NCI-H1105 (cell line): ENCODE results near the gene NUP62CL.
A peak's percentile ranks its signal among the peaks of the same experiment; 100 is the strongest.
"Not testable (repeated sequence)": the region's sequence is repeated elsewhere in the genome, so short reads cannot be mapped to it uniquely, and the experiment has no call there.

Source experiments
- DNase-seq: peaks from one replicate; lab custom pipeline; 2025; lab: John Stamatoyannopoulos, UW

Gene NUP62CL, protein sequence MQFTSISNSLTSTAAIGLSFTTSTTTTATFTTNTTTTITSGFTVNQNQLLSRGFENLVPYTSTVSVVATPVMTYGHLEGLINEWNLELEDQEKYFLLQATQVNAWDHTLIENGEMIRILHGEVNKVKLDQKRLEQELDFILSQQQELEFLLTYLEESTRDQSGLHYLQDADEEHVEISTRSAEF

DNA sequence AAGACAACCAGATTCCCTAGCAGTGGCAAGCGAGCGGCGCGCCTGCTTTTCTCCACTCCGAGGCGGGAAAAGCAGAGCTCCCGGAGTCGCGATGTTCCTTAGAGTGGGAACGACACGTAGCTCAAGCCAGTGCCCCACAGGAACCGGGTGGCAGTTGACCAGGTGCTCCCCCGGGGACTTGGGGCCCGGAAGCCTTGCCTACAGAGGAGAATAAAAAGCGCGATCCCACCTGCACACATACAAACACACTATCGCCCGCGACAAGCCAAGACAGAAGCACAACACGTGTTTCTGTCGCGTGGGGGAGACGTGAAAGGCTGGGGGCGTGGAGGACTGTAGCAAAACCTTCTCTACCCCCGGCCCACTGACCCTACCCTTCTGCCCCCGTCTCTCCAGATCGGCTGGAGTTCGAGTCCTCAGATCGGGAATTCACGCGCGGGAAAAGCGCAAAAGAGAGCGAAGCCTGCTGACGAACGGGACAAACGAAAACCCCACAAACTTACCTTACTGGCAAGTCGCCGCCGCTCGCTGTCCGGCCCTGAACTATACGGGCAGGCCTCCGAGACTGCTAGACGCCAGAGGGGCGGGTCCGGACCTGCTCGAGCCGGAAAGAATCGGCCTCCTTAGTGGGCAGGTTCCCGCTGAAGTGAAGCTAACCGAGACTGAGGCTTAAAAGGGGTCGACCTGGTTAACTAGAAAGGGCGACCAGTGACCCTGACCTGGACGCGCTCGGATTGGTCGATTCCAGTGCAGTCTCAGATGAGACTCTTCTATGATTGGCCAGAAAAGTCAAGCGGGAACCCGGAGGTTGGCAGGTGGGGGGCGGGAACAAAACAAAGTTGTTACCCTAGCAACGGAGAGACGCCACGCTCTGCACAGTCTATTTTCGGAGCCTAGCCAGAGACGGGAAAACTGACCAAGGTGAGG is at the start of gene NUP62CL, which contains the start of gene DNAAF6:
Gene NUP62CL, minus strand, starts transcription at position 664 of the 927 bp plus-strand sequence. CDS start 31,287 bp downstream, outside the sequence.
Gene DNAAF6, plus strand, starts transcription at position 842 of the 927 bp plus-strand sequence. CDS start 6,265 bp downstream, outside the sequence.
- peak; percentile 46 for DNase-seq

DNA sequence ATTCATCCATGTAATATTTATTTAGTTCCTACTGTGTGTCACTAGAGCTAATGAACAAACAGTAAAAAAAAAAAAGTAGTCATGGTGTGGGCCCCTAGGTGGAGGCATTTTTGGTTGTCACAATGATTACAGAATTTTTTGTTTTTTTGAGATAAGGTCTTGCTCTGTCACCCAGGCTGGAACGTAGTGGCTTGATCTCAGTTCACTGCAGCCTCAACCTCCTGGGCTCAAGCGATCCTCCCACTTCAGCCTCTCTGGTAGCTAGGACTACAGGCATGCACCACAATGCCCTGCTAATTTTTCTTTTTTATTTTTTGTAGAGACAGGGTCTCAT is 22.2 kb upstream of the NUP62CL start:
- no peak for DNase-seq

DNA sequence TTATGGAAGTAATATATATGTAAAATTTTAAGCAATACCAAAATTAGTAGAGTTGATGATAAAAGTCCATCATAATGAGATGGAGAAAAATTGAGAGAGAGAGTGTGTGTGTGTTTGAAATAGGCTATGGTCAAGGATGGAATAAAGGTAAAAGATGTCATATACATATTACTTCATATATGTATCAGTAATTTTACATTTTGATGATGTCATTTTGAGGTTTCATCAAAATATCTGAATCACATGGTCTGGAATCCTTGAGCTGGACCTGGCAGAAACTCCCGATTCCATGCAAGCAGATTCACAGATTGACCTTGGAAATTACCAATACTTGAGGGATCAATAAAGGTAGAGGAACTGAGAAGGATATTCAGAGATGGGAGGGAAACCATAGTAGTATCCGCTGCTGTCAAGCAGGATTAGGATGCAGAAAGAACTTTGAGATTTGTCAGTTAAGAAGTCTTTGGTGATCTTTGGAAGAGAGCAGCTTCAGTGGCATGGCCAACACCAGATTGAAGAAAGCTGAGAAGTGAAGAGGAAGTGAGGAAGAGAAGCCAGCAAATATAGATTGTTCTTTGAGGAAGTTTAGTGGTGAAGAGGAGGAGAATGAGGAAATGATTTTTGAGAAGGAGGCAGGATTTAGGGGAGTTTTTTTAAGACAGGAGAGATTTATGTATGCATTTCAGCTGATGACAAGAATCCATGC is 21.7 kb upstream of the NUP62CL start:
- no peak for DNase-seq

DNA sequence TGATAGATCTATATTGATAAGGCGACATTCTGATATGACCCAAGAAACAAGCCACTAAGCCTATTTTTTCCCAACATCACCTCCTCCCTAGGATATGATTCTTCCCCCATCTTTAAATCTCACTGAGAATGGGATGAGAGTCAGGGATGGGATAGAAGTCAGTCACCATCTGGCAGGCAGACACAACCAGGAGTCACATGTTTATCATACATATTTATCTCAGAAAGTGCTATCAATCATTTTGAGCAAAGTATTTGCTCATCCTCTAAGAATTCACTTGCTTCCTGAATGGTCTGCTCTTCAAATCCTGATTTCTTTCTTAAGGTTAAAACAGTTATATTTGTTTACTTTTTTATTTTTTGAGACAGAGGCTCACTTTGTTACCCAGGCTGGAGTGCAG is 20.5 kb upstream of the NUP62CL start:
- no peak for DNase-seq

DNA sequence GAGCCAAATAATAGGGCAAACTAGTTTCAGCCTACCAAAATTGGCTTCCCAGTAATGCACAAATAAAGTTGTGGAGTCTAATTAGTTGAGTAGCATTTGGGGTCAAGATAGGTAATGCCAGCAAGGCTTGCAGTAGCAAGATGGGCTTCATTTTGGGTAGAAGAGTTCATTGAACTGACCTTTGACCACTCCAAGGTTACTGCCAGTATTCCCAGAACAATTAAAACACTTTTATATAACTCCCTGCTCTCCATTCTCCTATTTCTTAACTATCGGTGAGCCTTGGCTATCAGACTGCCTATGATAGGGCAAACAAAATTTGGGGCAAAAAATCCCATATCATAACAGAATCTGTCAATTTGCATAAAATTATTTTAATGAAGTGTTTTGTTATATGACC is 7.2 kb upstream of the NUP62CL start:
- DNase-seq, result no peak

DNA sequence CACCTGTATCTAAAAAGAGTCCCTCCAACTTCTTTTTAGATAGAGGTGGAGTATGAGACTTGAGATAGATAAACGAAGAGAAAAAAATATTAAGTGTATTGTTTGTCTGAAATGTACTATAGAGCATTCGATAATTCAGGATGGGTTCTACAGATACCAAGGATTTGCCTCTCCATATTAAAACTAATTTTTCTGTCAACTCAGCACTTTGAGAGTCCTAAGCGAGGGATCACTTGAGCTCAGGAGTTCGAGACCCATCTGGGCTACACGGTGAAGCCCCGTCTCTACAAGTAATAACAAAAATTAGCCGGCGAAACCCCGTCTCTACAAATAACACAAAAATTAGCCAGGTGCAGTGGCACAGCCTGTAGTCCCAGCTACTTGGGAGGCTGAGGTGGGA is 1.7 kb upstream of the NUP62CL start:
- DNase-seq, result no peak

DNA sequence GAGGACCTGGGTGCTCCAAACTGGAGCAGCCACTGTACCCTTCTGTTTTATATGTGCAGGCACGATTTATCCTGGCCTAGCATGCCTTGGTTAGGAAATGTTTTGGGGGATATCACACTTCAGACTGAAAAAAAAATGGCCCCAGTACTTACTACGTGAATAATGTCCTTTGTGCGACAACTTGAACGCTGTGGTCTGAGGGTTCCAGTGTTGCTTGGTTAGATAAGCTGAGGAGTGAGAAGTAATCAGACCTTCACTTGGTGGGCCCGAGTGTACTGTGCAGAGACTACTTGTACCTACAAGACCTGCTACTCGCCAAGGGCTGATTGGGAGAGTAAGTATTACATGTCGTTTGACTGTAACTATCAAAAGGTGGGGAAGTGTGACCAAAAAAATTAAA is 856 bp upstream of the NUP62CL start:
- DNase-seq, result no peak

DNA sequence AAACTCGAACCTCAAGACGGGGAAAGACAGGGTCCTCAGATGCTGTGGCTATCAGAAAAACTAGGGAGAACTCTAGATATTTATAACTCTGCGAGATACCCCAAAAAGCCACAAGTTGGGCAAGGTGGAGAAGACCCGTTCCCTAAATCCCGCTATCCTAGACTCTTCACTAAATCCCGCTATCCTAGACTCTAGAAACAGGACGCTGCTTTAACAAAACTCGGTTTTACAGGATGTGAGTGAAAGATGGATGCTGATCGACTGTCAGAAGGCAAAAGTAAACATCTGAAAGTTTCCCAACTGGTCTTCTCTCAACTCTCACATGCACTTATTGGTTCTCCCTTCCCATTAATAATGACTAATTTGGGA is 448 bp upstream of the NUP62CL start:
- DNase-seq, result no peak

DNA sequence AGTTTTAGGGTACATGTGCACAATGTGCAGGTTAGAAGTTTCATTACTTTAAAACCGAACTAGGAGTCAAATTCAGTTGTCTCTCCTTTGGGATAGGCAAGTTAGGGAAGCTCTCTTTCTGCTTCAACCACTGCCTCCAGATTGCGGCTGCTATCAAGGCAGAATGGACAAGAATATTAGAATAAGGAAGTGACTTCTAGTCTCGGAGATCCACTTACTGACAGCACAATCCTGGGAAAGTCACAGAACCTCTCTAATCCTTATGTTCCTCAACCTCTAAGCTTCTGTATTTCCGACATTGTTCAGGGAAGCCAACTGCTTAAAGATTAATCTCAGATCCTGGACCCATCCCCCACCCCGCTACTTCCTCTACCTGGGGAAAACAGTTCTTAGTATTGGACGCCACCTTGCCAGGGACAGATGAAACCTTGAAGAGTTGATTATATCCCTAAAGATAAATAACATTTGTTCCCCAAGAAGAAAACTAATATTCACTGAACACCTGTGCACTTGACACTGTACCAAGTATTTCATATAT is 2.1 kb downstream of the NUP62CL start:
- no peak for DNase-seq

DNA sequence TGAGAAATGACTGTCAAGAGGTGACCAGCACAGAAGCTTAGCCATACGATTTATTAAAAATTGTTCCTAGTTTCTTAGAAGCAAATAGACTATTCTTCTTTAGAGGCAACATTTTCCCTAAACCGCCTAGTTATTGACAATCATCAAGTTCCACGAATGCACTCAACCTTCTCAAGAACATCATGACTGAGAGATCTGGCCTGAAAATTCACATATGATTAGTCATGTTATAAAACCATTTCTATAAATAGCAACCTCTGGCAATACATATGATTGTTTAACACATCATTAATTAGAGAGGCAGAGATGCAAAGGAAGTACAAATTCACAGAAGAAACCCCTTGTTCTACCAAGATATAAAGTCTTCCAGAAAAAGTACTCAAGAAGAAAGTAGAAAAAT is 6.7 kb downstream of the NUP62CL start:
- no peak for DNase-seq

DNA sequence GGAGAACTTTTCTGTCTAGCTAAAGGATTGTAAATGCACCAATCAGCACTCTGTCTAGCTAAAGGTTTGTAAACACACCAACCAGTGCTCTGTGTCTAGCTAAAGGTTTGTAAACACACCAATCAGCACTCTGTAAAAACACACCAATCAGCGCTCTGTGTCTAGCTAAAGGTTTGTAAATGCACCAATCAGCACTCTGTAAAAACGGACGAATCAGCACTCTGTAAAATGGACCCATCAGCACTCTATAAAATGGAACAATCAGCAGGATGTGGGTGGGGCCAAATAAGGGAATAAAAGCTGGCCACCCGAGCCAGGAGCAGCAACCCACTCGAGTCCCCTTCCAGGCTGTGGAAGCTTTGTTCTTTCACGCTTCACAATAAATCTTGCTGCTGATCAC is 8.2 kb downstream of the NUP62CL start:
- not testable (repeated sequence) for DNase-seq

DNA sequence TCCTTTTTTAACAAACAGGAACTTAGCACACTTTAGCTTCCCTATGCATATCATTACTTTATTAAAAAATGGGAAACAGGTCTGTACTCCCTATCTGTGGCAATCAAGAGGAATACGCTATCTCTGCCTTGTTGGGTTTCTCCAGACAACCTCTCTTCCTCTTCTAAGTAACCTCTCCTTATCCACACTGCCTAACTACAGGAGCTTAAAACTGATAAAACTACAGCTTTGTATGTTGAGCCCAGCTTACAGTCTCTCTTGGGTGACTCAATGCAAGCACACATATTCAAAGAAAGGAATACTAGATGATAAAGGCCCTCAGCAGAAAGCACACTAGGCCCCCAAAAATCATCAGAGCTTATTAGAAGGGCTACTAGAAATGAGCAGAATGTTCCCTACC is 8.9 kb downstream of the NUP62CL start:
- DNase-seq, result no peak

DNA sequence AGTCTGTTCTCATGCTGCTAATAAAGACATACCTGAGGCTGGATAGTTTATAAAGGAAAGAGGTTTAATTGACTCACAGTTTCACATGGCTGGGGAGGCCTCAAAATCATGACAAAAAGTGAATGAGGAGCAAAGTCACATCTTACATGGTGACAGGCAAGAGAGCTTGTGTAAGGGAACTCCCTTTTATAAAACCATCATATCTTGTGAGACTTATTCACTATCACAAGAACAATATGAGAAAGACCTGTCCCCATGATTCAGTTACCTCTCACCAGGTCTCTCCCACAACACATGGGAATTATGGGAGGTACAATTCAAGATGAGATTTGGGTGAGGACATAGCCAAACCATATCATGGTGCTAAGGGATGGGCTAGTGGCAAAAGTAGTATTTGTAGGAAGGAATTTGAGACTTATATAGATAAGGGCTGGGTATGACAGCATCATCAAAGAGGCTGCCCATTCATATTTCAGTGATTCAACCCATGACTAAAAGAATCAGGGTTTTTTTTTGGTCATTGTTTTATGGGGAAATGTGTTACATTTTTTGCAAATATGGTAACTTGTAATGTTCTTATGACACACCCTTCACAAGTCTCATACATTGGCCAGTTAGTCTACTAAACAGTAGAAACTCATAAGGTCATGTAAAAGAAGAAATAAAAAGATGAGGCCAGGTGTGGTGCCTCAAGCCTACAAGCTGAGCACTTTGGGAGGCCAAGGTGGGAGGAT is 34.7 kb downstream of the NUP62CL start:
- no peak for DNase-seq

DNA sequence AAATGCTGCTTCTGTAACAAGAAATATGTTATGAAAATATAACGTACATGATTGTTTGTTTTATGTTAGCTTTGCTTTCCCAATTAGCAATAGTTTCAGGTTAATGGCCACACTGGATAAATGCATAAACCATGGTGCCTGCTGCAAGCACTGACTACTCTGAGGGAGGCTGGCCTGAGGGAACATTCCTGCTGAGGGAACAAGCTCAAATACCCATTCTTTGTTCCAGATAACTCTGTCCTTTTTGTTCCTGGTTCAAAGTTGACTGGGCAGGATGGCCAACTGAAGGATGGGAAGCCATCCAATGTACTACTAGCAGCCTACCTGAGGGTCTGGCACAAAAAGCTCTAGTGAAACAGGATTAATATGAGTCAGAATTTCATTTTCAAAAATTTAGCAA is 37.5 kb downstream of the NUP62CL start:
- DNase-seq, result no peak

DNA sequence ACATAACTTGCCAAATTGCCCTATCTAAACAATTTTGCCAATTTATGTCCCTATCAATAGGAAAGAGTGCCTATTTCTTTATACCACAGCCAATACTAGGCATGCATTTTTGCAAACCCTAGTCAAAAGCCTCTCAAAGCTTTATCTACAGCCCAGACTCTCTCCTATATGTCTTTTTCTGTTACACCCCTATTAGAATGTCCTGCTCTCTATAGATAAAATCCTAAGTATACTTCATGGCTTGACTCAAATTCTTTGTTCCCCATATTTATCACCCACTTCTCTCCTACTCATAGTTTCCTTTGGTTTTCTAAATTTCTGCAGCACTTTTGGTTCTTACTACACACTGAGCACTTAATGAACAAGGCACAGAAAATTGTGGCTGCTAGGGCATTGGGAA is 38.0 kb downstream of the NUP62CL start:
- DNase-seq, result no peak

DNA sequence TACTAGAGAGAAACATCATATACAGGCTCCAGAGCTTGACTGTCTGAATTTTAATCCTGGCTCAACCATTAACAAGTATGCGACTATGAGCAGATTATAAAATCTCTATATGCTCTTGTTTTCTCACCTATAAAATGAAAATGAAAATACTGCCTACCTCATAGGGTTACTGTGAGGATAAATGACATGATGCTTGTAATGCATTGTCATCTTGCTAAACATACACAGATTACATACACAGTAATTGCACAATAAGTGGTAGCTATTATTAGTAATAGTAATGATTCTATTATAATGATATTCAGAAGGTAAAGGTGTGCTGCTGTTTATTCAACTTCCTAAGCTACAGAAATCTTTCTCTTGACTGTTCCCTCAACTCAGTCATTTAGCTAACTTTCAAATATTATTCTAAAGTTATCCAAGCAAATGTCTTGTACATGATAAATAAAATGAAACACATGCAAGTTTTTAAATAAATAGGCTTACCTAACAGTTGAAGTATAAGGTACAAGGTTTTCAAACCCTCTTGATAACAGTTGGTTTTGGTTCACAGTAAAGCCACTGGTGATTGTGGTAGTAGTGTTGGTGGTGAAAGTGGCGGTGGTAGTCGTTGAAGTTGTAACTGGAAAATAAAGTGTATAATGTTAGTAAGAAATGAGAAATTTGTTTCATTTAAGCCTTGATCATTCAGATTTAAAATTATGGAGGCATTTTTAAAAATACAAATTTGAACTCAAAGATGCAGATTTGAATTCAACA is 38.9 kb downstream of the NUP62CL start:
- DNase-seq, result no peak

DNA sequence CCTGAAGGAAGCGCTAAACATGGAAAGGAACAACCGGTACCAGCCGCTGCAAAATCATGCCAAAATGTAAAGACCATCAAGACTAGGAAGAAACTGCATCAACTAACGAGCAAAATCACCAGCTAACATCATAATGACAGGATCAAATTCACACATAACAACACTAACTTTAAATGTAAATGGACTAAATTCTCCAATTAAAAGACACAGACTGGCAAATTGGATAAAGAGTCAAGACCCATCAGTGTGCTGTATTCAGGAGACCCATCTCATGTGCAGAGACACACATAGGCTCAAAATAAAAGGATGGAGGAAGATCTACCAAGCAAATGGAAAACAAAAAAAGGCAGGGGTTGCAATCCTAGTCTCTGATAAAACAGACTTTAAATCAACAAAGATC is 48.6 kb downstream of the NUP62CL start:
- not testable (repeated sequence) for DNase-seq

DNA sequence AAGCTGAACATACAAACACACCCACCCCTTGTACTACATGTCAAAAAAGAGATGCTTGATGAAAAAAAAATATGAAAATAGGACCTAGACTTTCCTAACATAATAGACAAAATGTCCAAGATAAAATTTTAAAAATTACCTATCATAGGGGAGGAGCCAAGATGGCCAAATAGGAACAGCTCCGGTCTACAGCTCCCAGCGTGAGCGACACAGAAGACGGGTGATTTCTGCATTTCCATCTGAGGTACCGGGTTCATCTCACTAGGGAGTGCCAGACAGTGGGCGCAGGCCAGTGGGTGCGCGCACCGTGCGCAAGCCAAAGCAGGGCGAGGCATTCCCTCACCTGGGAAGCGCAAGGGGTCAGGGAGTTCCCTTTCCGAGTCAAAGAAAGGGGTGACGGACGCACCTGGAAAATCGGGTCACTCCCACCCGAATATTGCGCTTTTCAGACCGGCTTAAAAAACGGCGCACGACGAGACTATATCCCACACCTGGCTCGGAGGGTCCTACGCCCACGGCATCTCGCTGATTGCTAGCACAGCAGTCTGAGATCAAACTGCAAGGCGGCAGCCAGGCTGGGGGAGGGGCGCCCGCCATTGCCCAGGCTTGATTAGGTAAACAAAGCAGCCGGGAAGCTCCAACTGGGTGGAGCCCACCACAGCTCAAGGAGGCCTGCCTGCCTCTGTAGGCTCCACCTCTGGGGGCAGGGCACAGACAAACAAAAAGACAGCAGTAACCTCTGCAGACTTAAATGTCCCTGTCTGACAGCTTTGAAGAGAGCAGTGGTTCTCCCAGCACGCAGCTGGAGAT is 50.4 kb downstream of the NUP62CL start:
- DNase-seq, result not testable (repeated sequence)

DNA sequence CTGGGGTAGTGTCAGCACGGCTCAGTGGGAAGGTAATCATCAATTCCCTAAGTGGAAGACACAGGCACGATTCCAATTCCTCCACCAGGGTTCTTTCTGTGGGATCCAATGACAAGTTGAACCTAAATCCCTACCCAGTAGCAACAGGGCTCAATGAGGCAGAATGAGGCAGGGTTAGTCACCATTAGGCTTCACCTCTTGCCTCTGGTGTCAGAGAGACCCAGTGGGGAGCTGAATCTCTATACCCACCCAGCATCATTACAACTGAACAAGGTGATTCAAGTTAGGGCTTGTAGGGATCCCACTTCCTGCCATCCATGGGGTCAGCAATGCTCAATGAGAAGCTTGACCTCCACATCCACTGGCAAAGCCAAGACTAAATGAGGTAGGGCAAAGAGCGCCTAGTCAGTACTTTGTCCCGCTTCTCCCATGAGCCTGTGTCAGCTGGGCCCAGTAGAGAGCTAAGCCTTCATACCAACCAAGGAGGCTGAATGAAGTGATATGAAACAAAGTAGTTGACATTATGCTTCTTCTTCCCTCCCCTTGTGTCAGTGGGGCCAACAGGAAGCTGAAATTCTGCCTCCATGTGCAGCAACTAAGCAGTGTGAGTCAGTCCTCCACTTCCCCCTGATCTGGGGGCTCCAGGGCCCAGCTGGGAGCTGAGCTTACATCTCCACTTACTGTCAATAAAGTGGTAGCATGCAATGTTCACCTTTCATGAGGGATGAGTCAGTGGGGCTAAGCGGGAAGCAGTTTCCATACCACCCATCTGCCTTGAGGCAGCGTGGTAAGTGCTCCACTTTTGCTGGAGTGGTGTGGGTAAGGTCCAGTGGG is 51.2 kb downstream of the NUP62CL start:
- no peak for DNase-seq
